ENCODE data around the gene ZNF276.

Gene ZNF276

GRCh38 chr16:89716916-89717687 is 4.2 kb upstream of the ZNF276 start:
- no peak for DNase-seq

GRCh38 chr16:89717688-89718505 is 3.4 kb upstream of the ZNF276 start:
- no peak for DNase-seq

- DNase-seq: no peak
Measured at GRCh38 chr16:89720551-89720812, 855 bp upstream of the ZNF276 start.

GRCh38 chr16:89721546-89722391 is 432 bp downstream of the ZNF276 start:
- no peak for DNase-seq

GRCh38 chr16:89722392-89723278 is 1.3 kb downstream of the ZNF276 start:
- DNase-seq: no peak

- DNase-seq: no peak
Measured at GRCh38 chr16:89723279-89724250, 2.2 kb downstream of the ZNF276 start.

- no peak for DNase-seq
Measured at GRCh38 chr16:89727406-89728120, 6.2 kb downstream of the ZNF276 start.

- DNase-seq: no peak
Measured at GRCh38 chr16:89729293-89729692, 8.0 kb downstream of the ZNF276 start.

- no peak for DNase-seq
Measured at GRCh38 chr16:89729863-89730593, 8.7 kb downstream of the ZNF276 start.

- no peak for DNase-seq
Measured at GRCh38 chr16:89730610-89731234, 9.4 kb downstream of the ZNF276 start.

- DNase-seq: no peak
Measured at GRCh38 chr16:89732142-89732917, 11.0 kb downstream of the ZNF276 start.

- no peak for DNase-seq
Measured at GRCh38 chr16:89732918-89733242, 11.5 kb downstream of the ZNF276 start.

GRCh38 chr16:89733322-89733721 is 12.0 kb downstream of the ZNF276 start:
- no peak for DNase-seq

- DNase-seq: no peak
Measured at GRCh38 chr16:89733792-89734191, 12.5 kb downstream of the ZNF276 start.

GRCh38 chr16:89736554-89736953 is 15.2 kb downstream of the ZNF276 start:
- no peak for DNase-seq

GRCh38 chr16:89737341-89738071 is 16.2 kb downstream of the ZNF276 start:
- no peak for DNase-seq

GRCh38 chr16:89738072-89738377 is 16.7 kb downstream of the ZNF276 start:
- DNase-seq: no peak
